Body of pancreas (tissue), 4 donors: ENCODE results near the gene ANOS1.

ENCODE experiments used
- CTCF ChIP-seq, 7 experiments: fragments of 450-650 bp in 4 of 7; fragments of 200-600 bp in 3 of 7; sonication (generic) in 3 of 7; IDR thresholded peaks; one replicate each; pipeline ENCODE4 v1.5.1; 2016 to 2019; ENCODE audit warnings: antibody characterized with exemption in 7 of 7
- POLR2A ChIP-seq, 3 donors: fragments of 450-650 bp; IDR thresholded peaks; one replicate each; pipeline ENCODE4 v1.6.1; 2016; ENCODE audit warnings: antibody characterized with exemption in 3 of 3, mild to moderate bottlenecking in 2 of 3

DNA sequence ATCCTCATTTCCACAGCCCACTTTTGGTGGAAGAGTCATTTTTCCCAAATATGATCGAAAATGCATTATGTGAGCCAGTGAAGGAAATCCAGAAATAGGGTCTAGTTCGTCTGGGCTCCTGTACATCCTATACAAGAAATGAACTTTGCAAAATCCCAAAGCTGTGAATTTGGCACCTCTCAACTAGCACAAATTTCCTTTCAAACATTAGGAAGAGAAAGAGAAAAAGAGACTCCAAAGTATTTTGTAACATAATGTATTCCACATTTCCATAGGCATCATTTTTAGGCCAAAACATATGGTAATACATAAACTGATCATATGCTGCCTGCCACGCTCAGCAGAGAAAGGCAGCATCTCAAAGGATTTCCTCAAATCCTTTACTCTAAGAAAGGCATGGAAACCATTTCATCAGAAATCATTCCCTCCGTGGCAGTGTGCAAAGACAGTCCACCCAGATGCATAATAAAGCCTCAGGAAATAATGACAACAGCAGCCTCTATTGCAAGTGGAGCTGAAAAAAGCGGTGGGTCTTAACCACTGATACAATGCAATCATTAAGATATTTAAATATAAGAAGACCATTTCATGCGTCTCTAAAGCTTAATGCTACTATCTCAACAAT is 56.8 kb downstream of the ANOS1 start:
- TF ChIP-seq POLR2A (IDR thresholded peaks at IDR 0.05) (no peak), CTCF (IDR thresholded peaks at IDR 0.05) (no peak)
